Stimulated activated CD8-positive, alpha-beta memory T cell treated with anti-CD3 and anti-CD28 coated beads, Interleukin-7, amount 100 ng/mL, for 4 hours (primary cell): ENCODE data around the gene AFAP1.

Source experiments
- DNase-seq, 2 donors: peaks; one replicate each; pipeline ENCODE4 v3.0.0-alpha.2; 2020; ENCODE audit warnings: low read depth in 2 of 2

The AFAP1 gene

GRCh38 chr4:7893539-7893938 is 46.1 kb downstream of the AFAP1 start:
- no peak for DNase-seq

GRCh38 chr4:7892212-7893019 is 47.2 kb downstream of the AFAP1 start:
- no peak for DNase-seq

GRCh38 chr4:7890635-7891393 is 48.8 kb downstream of the AFAP1 start:
- no peak for DNase-seq

- DNase-seq = no peak
Observed at GRCh38 chr4:7887436-7887835, 52.2 kb downstream of the AFAP1 start.

- no peak for DNase-seq
Observed at GRCh38 chr4:7886007-7886973, 53.4 kb downstream of the AFAP1 start.

GRCh38 chr4:7885216-7886006 is 54.2 kb downstream of the AFAP1 start:
- DNase-seq = no peak

GRCh38 chr4:7880683-7881082 is 59.0 kb downstream of the AFAP1 start:
- DNase-seq = no peak

- DNase-seq = no peak
Observed at GRCh38 chr4:7879127-7879526, 60.5 kb downstream of the AFAP1 start.

GRCh38 chr4:7878323-7878722 is 61.3 kb downstream of the AFAP1 start:
- no peak for DNase-seq

- no peak for DNase-seq
Observed at GRCh38 chr4:7877176-7877575, 62.5 kb downstream of the AFAP1 start.

GRCh38 chr4:7876201-7876875 is 63.3 kb downstream of the AFAP1 start:
- peak; percentile 56 to 70 for DNase-seq

GRCh38 chr4:7874838-7875237 is 64.8 kb downstream of the AFAP1 start:
- no peak for DNase-seq

- DNase-seq = no peak
Observed at GRCh38 chr4:7873881-7874280, 65.8 kb downstream of the AFAP1 start.

- no peak for DNase-seq
Observed at GRCh38 chr4:7872264-7872771, 67.3 kb downstream of the AFAP1 start.

GRCh38 chr4:7871356-7871755 is 68.3 kb downstream of the AFAP1 start:
- no peak for DNase-seq

GRCh38 chr4:7868892-7869471 is 70.7 kb downstream of the AFAP1 start:
- no peak for DNase-seq

GRCh38 chr4:7868436-7868775 is 71.3 kb downstream of the AFAP1 start:
- DNase-seq = no peak

GRCh38 chr4:7867701-7868435 is 71.8 kb downstream of the AFAP1 start:
- no peak for DNase-seq

- no peak for DNase-seq
Observed at GRCh38 chr4:7867191-7867590, 72.5 kb downstream of the AFAP1 start.
